GM21529 (cell line): ENCODE measurements around the gene L3MBTL4.
"Not testable (repeated sequence)": the region's sequence is repeated elsewhere in the genome, so short reads cannot be mapped to it uniquely, and the experiment has no call there.

ENCODE experiments used
- ATAC-seq: cut with Tn5 transposase; IDR thresholded peaks from one replicate; pipeline ENCODE4 v1.9.1; 2021; ENCODE audit not compliant: unreplicated experiment

L3MBTL4 gene

DNA sequence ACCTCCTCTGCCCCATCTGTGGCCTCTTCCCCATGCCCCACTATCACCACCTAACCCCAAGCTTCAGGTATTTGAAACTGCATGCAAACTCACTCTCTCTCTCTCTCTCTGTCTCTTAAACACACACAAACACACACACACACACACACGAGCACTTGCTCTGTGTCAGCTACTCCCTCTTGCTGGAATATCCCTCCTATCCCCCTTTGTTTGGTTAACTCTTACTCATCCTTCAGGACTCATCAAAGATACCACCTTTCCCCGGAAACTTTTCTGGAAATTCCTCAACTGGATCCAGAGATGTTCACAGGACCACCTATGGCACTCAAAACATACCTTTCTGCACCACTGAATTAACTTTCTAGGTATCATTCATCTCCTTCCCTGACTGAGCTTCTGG lies 296.6 kb downstream of the L3MBTL4 start:
- ATAC-seq, result no peak

DNA sequence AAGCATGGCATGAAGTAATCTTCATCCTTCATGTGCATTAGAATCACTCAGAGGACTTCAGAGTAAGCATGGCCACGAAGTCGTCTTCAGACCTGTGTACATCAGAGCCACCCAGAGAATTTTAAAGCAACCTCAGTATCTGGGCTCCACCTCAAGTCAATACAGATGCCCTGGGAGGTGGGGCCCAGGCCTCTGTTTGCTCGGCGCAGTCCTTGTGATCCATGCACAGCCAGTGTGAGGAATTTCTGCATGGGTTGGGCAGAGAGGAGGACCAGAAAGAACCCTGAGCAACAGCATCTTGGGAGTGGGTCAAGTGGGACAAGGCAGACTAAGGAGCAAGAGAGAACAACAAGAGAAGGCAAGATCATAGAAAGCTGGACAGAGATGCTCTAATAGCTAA lies 299.0 kb downstream of the L3MBTL4 start:
- ATAC-seq, result no peak

- no peak for ATAC-seq
These were observed 301.1 kb downstream of the L3MBTL4 start for GRCh38 chr18:6113650-6114049.

DNA sequence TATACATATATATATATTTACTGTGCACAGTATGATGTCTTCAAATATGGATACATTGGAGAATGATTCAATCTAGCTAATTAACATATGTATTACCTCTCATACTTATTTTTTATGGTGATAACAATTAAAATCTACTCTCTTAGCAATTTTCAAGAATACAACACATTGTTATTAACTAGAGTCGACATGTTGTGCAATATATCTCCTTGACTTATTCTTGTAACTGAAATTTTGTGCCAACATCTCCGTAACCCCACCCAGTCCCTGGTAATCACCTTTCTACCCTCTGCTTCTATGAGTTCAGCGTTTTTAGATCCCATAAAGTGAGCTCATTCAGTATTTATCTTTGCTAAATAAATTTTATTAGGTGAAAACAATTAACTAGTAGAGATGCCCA lies 303.0 kb downstream of the L3MBTL4 start:
- no peak for ATAC-seq

- ATAC-seq, result no peak
These were observed 305.0 kb downstream of the L3MBTL4 start for GRCh38 chr18:6109743-6110142.

DNA sequence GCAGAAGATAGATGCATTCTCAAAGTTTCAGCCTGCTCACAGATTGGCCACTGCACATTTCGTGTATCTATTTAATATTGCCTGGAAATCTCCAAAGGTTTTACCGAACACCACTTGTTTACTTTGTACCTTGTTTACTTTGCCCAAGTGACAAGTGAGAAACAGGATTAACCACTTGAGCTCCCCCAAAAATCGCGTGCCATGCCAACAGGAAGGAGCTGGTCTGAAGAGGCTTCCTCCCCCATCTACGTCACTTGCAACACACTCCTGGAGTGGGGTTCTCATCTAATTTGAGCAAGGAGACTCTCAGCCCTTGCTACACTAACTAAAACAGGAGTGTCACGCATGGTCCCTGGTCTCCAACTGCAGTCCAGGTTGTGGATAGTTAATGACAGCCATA lies 306.9 kb downstream of the L3MBTL4 start:
- ATAC-seq, result no peak

DNA sequence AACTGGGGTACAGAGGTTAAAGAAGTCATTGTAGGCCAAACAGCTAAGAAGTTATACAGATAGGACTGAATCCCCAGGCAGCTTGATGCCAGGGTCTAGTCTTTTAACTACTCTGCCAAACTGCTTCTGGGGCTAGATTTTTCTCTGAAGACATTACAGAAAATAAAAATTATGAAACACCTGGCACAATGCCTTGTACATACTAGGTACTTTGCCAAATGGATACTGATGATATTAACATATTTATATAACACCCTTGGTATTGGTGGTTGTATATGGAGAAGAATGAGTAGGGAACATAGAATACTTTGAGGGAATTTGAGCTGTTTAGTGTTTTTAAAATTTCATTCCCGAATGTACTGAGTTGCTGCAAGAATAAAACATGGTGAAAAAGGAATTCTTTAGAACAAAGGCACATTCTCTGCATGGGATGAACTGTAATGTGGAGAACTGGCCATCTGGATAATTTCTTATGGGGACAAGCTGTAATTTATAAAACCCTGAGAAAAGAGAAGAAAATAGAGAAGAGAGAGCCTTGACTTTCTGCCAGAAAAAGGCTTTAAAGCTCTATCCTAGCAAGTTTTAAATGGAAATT lies 308.5 kb downstream of the L3MBTL4 start:
- no peak for ATAC-seq

GRCh38 chr18:6103741-6104140 lies 311.0 kb downstream of the L3MBTL4 start:
- no peak for ATAC-seq

DNA sequence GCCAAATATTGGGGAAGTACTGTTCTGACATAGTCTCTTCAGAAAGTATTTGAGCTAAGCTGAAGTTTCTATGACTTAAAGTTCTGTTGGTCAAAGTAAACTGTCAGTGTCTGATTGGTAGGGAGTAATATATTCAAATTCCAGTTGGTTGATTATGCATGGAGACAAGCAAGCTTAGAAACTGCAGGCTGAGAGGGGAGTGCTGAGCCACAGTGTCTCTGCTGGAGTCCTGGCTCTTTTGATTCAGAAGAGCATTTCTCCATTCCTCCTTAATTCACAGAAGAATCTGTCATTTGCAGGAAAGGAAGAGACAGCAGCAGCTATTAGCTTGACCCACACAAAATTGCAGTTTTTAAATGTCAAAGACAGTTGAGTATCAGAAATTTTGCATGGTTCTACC lies 318.0 kb downstream of the L3MBTL4 start:
- no peak for ATAC-seq

- ATAC-seq, result no peak
These were observed 326.3 kb downstream of the L3MBTL4 start for GRCh38 chr18:6088432-6088831.

- ATAC-seq, result no peak
These were observed 328.0 kb downstream of the L3MBTL4 start for GRCh38 chr18:6086731-6087130.

- ATAC-seq, result no peak
These were observed 335.3 kb downstream of the L3MBTL4 start for GRCh38 chr18:6079406-6079805.

DNA sequence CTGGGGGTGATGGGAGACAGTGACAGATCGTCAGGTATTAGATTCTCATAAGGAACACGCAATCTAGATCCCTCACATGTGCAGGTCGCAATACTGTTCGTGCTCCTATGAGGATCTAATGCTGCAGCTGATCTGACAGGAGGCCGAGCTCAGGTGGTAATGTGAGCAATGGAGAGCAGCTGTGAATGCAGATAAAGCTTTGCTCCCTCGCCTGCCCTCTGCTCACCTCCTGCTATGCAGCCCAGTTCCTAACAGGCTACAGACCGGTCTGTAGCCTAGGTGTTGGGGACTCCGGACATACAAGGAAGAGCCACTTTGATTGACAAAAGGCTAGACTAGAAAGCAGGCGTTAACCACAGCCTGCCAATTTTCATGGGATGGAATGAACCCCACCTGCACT lies 335.8 kb downstream of the L3MBTL4 start:
- no peak for ATAC-seq

DNA sequence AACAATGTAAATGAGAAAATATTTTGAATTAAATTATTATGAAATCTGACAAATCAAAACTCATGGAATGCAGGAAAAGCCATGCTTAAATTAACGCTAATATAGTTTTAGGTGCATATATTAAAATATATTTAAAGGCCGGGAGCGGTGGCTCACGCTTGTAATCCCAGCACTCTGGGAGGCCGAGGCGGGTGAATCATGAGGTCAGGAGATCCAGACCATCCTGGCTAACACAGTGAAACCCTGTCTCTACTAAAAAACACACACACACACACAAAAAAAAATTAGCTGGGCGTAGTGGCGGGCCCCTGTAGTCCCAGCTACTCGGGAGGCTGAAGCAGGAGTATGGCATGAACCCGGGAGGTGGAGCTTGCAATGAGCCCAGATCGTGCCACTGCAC lies 342.3 kb downstream of the L3MBTL4 start:
- ATAC-seq, result not testable (repeated sequence)

GRCh38 chr18:6069539-6069938 lies 345.2 kb downstream of the L3MBTL4 start:
- no peak for ATAC-seq

DNA sequence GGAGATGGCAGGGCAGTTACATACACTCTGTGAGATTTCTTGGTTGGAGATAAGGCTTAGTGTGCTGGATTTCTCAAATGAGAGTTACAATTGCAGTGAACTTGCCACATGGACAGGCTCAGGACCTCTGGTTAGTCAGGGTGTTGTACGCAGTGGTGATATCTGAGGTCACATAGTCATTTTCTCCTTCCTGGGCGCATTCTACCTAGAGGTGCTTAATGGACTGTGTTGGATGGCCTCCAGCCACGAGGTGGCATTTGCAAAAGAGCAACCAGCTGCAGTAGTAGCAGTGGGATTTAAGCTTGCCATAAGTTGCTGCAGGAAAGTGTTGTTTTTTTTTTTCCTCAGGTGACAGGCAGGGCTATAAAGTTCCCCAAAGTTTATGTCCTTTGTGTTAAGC lies 345.6 kb downstream of the L3MBTL4 start:
- no peak for ATAC-seq

- no peak for ATAC-seq
These were observed 354.6 kb downstream of the L3MBTL4 start for GRCh38 chr18:6060149-6060548.

DNA sequence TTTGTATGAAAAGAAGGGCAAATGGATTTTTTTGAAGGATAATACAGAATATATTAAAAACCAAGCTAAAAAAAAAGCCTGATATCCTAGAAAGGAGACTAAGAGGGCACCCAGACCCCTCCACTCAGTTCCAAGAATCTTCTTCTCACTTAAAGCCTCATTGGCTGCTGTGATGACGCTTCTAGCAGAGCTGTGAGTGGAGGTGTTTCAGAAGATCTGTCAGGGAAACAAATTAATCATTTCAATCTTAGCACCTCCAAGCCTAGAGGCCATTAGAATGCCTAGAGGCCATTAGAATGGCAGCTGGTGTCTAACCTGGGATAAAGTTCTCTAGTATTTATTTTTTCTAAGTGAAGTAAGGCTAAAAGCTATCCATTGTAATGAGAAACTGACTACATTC lies 355.2 kb downstream of the L3MBTL4 start:
- ATAC-seq, result no peak

- ATAC-seq, result no peak
These were observed 355.8 kb downstream of the L3MBTL4 start for GRCh38 chr18:6058941-6059340.

GRCh38 chr18:6057604-6058003 lies 357.1 kb downstream of the L3MBTL4 start:
- no peak for ATAC-seq

DNA sequence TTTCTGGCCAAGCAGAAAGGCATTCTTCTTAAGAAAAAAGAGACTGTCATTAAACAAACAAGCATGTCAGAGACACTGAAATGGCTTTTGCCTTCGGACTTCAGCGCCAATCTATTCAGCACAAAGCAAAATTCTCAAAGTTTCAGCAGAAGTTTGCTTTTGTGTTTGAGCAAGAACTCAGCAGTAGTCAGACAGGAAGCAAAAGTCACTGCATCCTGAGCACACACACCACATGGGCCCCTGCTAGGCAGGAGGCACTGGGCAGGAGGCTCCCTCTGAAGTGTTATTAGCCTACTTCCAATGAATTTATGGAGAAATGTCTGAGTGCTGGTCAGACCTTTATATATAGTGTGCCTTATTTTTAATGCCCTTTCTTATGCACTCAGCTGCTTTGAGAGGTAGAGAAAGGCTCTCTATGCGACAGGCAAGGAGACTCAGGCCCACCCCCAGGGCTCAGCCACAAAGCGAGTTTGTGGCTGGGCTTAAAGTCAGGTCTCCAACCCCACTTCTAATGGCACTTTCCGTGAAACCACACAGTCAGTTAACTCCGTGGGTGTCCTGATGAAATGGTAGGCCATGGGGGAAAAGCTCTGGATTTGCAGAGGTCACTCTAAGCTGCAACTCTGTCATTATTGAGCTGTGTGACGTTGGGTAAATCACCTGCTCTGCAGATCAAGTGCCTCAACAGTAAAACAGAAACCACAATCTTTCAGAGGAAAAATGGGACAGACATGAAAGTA lies 358.4 kb downstream of the L3MBTL4 start:
- peak; percentile 59 for ATAC-seq

DNA sequence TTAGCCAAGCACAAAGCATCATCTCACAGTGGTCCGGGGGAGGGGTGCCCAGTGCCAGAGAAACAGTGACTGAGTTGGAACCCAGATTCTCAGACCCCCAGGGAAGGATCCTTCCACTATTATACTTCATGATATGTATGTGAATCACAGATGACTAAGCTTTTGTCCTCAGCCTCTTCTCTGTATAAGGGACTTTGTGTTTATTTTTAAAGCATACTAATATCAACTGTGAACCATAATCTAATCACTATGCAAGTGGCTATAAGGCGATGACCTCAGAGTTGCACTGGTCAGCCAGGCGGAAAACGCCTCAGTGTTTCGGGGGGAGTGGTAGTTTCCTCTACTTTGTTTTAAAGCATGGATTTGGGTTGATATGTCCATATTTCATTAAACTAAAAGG lies 359.0 kb downstream of the L3MBTL4 start:
- no peak for ATAC-seq

DNA sequence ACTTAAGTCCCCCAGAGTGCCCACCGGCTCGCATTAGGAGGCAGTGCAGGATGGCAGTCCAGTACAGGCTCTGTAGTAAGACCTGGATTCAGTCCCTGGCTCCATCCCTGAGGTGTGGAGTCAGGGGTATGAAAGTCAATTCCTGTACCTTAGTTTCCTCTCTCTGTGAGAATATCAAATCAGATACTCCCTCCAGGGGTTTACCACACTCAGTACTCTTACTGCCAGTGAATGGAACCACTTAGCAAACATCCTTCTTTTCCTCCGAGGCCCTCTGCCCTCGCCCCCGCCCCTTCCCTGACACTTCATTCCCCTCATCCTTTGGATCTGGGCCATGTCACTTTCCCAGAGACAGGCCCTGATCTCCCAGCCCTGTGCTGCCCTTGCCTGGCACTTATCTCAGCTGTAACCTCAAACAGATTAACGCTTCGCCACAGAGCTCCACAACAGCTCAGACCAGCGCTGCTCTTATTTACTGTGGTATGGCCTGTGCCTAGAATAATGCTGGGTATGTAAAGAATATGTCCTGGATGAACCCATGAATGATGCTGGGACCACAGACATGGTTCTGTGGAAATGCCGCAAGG lies 360.4 kb downstream of the L3MBTL4 start:
- ATAC-seq, result no peak
